Right forelimb (tissue), 1 donor: ENCODE data around the gene PLXNA4.

Experiments used
- DNase-seq: peaks from one replicate; pipeline ENCODE4 v3.0.0-alpha.2; 2018

Gene PLXNA4

GRCh38 chr7:132255898-132256297, 320.4 kb downstream of the PLXNA4 start:
- no peak for DNase-seq

GRCh38 chr7:132255115-132255797, 321.0 kb downstream of the PLXNA4 start:
- no peak for DNase-seq

GRCh38 chr7:132254455-132254854, 321.8 kb downstream of the PLXNA4 start:
- no peak for DNase-seq

GRCh38 chr7:132252793-132253100, 323.5 kb downstream of the PLXNA4 start:
- DNase-seq: no peak

- DNase-seq: no peak
These were observed 325.0 kb downstream of the PLXNA4 start for GRCh38 chr7:132251327-132251659.

GRCh38 chr7:132250480-132251326, 325.6 kb downstream of the PLXNA4 start:
- DNase-seq: no peak

GRCh38 chr7:132249256-132249971, 326.9 kb downstream of the PLXNA4 start:
- no peak for DNase-seq

- no peak for DNase-seq
These were observed 327.4 kb downstream of the PLXNA4 start for GRCh38 chr7:132248841-132249240.

GRCh38 chr7:132247995-132248618, 328.2 kb downstream of the PLXNA4 start:
- DNase-seq: no peak

- DNase-seq: no peak
These were observed 329.7 kb downstream of the PLXNA4 start for GRCh38 chr7:132246591-132246990.

GRCh38 chr7:132245539-132245938, 330.7 kb downstream of the PLXNA4 start:
- DNase-seq: no peak

- DNase-seq: no peak
These were observed 331.3 kb downstream of the PLXNA4 start for GRCh38 chr7:132244903-132245480.

- DNase-seq: no peak
These were observed 332.8 kb downstream of the PLXNA4 start for GRCh38 chr7:132243463-132243862.

- DNase-seq: no peak
These were observed 333.2 kb downstream of the PLXNA4 start for GRCh38 chr7:132243051-132243450.

- no peak for DNase-seq
These were observed 334.0 kb downstream of the PLXNA4 start for GRCh38 chr7:132242192-132242812.

GRCh38 chr7:132240821-132241422, 335.3 kb downstream of the PLXNA4 start:
- no peak for DNase-seq

GRCh38 chr7:132240262-132240661, 336.0 kb downstream of the PLXNA4 start:
- no peak for DNase-seq

GRCh38 chr7:132239422-132239994, 336.8 kb downstream of the PLXNA4 start:
- DNase-seq: no peak

- no peak for DNase-seq
These were observed 341.6 kb downstream of the PLXNA4 start for GRCh38 chr7:132234711-132235110.

- no peak for DNase-seq
These were observed 343.9 kb downstream of the PLXNA4 start for GRCh38 chr7:132232406-132232805.

GRCh38 chr7:132230462-132230861, 345.8 kb downstream of the PLXNA4 start:
- no peak for DNase-seq

- DNase-seq: no peak
These were observed 348.0 kb downstream of the PLXNA4 start for GRCh38 chr7:132228240-132228639.
